Stimulated activated naive CD4-positive, alpha-beta T cell (primary cell): ENCODE data around the gene EEF1A2.
A peak's percentile ranks its signal among the peaks of the same experiment; 100 is the strongest.
"Not testable (repeated sequence)": the region's sequence is repeated elsewhere in the genome, so short reads cannot be mapped to it uniquely, and the experiment has no call there.

Source experiments
- DNase-seq, 6 experiments: peaks; one replicate each; lab custom pipeline; 2025; lab: John Stamatoyannopoulos, UW

Gene EEF1A2

GRCh38 chr20:63520504-63520933 is 21.6 kb upstream of the EEF1A2 start, which contains the start of gene PPDPF:
Gene PPDPF (plus strand): TSS chr20:63520765. CDS start chr20:63521309, 544 bp downstream.
- peak; percentile 71 to 91 (median 80) for DNase-seq

GRCh38 chr20:63519668-63520503 is 21.0 kb upstream of the EEF1A2 start:
- DNase-seq = peak in 5 of 6 experiments; percentile 38 to 85 (median 71)

GRCh38 chr20:63518946-63519667 is 20.2 kb upstream of the EEF1A2 start:
- DNase-seq = no peak

GRCh38 chr20:63518351-63518861 is 19.5 kb upstream of the EEF1A2 start:
- DNase-seq = no peak

- DNase-seq = no peak
Measured at GRCh38 chr20:63517376-63518309, 18.8 kb upstream of the EEF1A2 start.

- not testable (repeated sequence) for DNase-seq
Measured at GRCh38 chr20:63514520-63514919, 15.6 kb upstream of the EEF1A2 start.

GRCh38 chr20:63513207-63513606 is 14.3 kb upstream of the EEF1A2 start:
- DNase-seq = no peak

- DNase-seq = no peak
Measured at GRCh38 chr20:63509088-63509564, 10.2 kb upstream of the EEF1A2 start.

- no peak for DNase-seq
Measured at GRCh38 chr20:63508072-63508768, 9.3 kb upstream of the EEF1A2 start.

GRCh38 chr20:63507083-63507743 is 8.3 kb upstream of the EEF1A2 start:
- DNase-seq = no peak

GRCh38 chr20:63505723-63506122 is 6.8 kb upstream of the EEF1A2 start:
- no peak for DNase-seq

GRCh38 chr20:63505281-63505680 is 6.4 kb upstream of the EEF1A2 start:
- no peak for DNase-seq

- DNase-seq = no peak
Measured at GRCh38 chr20:63504642-63505041, 5.8 kb upstream of the EEF1A2 start.

- no peak for DNase-seq
Measured at GRCh38 chr20:63503524-63503923, 4.6 kb upstream of the EEF1A2 start.

- DNase-seq = no peak
Measured at GRCh38 chr20:63502671-63503172, 3.8 kb upstream of the EEF1A2 start.

- no peak for DNase-seq
Measured at GRCh38 chr20:63501818-63502670, 3.2 kb upstream of the EEF1A2 start.

- no peak for DNase-seq
Measured at GRCh38 chr20:63500902-63501817, 2.3 kb upstream of the EEF1A2 start.
